Measurements from ENCODE around the gene MAP4K5.

DNA sequence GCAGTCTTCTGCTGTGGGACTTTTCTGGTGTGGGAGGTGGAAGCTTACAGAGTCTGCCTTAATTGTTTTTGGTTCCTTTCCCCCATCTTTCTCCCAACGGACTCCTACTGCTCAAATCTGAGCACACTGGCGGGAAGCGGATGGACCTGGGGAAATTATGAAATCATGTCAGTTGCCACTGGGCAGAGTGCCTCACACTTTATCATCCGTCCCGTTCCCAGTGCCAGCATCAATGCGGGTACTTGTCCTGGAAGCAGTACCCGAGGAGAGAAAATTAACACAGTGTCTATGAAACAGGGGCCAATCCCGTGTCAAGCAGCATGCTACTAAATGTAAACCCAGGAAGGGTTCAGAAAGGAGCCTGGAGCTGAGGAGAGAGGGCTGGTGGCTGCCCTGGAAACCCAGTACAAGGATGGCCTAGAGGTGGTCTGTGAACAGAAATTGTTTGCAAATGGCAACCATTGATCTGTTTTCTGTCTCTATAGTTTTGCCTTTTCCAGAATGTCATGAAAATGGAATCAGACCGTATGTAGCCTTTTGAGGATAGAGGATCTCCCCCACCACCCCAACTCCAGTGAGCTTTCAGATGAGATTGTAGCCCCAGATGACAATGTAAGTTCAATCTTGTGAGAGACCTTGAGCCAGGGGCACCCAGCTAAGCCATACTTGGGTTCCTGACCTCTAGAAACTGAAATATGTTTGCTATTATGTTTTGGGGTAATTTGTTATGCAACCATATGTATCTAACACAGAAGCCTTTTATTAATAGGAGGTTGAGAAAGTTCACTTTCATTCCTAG is 134.8 kb downstream of the MAP4K5 start:
- TF ChIP-seq, protein P1, sequence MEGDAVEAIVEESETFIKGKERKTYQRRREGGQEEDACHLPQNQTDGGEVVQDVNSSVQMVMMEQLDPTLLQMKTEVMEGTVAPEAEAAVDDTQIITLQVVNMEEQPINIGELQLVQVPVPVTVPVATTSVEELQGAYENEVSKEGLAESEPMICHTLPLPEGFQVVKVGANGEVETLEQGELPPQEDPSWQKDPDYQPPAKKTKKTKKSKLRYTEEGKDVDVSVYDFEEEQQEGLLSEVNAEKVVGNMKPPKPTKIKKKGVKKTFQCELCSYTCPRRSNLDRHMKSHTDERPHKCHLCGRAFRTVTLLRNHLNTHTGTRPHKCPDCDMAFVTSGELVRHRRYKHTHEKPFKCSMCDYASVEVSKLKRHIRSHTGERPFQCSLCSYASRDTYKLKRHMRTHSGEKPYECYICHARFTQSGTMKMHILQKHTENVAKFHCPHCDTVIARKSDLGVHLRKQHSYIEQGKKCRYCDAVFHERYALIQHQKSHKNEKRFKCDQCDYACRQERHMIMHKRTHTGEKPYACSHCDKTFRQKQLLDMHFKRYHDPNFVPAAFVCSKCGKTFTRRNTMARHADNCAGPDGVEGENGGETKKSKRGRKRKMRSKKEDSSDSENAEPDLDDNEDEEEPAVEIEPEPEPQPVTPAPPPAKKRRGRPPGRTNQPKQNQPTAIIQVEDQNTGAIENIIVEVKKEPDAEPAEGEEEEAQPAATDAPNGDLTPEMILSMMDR (IDR thresholded peaks at IDR 0.05; ENCODE audit: low read length): no peak
- TF ChIP-seq EZH2 (optimal IDR thresholded peaks at IDR 0.05; ENCODE audit: low read depth, low read length): no peak
